HCT116 (cell line): Measurements from ENCODE around the gene CSH2. TPM values are rescaled to one million over a fixed set of nuclear protein-coding genes. Genes with fewer than 3 reads are reported as not detected.
A peak's percentile ranks its signal among the peaks of the same experiment; 100 is the strongest.
"Not testable (repeated sequence)": the region's sequence is repeated elsewhere in the genome, so short reads cannot be mapped to it uniquely, and the experiment has no call there.

Experiments
- ATAC-seq: fragments of 200-7000 bp; cut with Tn5 transposase; 2 replicates; pipeline ENCODE4 v1.9.1; 2020; ENCODE audit warnings: mild to moderate bottlenecking, moderate library complexity
- BruUV-seq: library from RNA; stranded (reverse); fragments of 400-500 nt; replicated peaks from 2 replicates; lab custom pipeline; 2021; lab: Mats Ljungman, UMichigan
- CTCF ChIA-PET: fragments of 300-600 bp; sonication (Branson Sonifier 250); formaldehyde crosslinking; loops from one replicate; lab custom pipeline; 2021; ENCODE audit warnings: antibody characterized with exemption; lab: Charles Lee
- POLR2A ChIA-PET: fragments of 300-600, 350-600 bp; sonication (Branson Sonifier 250); formaldehyde crosslinking; loops from one replicate; lab custom pipeline; 2021; ENCODE audit warnings: antibody characterized with exemption; lab: Charles Lee
- RAD21 ChIA-PET, 2 experiments: fragments of 300-600 bp; sonication (Branson Sonifier 250); formaldehyde crosslinking; loops; one replicate each; lab custom pipeline; 2023; ENCODE audit warnings: low total read pairs in 2 of 2; ENCODE audit not compliant: uncharacterized antibody in 2 of 2, unreplicated experiment in 2 of 2, low non-redundant PET in 1 of 2; lab: Charles Lee
- DNase-seq: peaks from one replicate; pipeline ENCODE4 v3.0.0-alpha.2; 2010; ENCODE audit warnings: low read depth, low spot score
- H2AFZ ChIP-seq: fragments of 200-600 bp; shearing (Covaris generic), sonication (generic); 2 replicates; pipeline ENCODE4 v1.6.1; 2017; ENCODE audit warnings: low read depth, mixed run types, mixed read lengths, antibody characterized with exemption, low read length; ENCODE audit not compliant: poor library complexity, severe bottlenecking
- H3K27ac ChIP-seq: 2 replicates; pipeline ENCODE4 v1.5.1; 2012; ENCODE audit warnings: low read depth, low read length
- H3K27me3 ChIP-seq: fragments of 200-600 bp; sonication (generic); 2 replicates; pipeline ENCODE4 v1.6.1; 2016; ENCODE audit warnings: mixed run types, low read length, mixed read lengths; ENCODE audit not compliant: insufficient read depth
- H3K36me3 ChIP-seq, 2 experiments: fragments of 200-500 bp in 1 of 2; fragments of 200-600 bp in 1 of 2; sonication (Bioruptor generic) in 1 of 2; sonication (generic) in 1 of 2; 2 replicates each; pipeline versions ENCODE4 v1.5.1 to v1.6.1; 2014 to 2016; ENCODE audit warnings: low read length in 2 of 2, inconsistent platforms in 1 of 2, mixed read lengths in 1 of 2, mixed run types in 1 of 2; ENCODE audit not compliant: insufficient read depth in 2 of 2, control insufficient read depth in 1 of 2
- H3K4me1 ChIP-seq, 2 experiments: fragments of 200-600 bp in 1 of 2; sonication (generic) in 1 of 2; 2 replicates each; pipeline versions ENCODE4 v1.5.1 to v1.6.1; 2012 to 2017; ENCODE audit warnings: low read length in 2 of 2, inconsistent platforms in 1 of 2, mild to moderate bottlenecking in 1 of 2, mixed read lengths in 1 of 2, mixed run types in 1 of 2, moderate library complexity in 1 of 2; ENCODE audit not compliant: insufficient read depth in 2 of 2, control insufficient read depth in 1 of 2
- H3K4me2 ChIP-seq: fragments of 200-600 bp; sonication (generic); 2 replicates; pipeline ENCODE4 v1.6.1; 2017; ENCODE audit warnings: mixed run types, low read length, mixed read lengths
- H3K4me3 ChIP-seq, 2 experiments: fragments of 200-600 bp in 1 of 2; sonication (generic) in 1 of 2; replicated peaks in 1 of 2; 2 replicates each; pipeline ENCODE4 v1.5.1; 2011 to 2016; ENCODE audit warnings: low read length in 2 of 2, control low read depth in 1 of 2, low read depth in 1 of 2, mild to moderate bottlenecking in 1 of 2, mixed read lengths in 1 of 2, mixed run types in 1 of 2
- H3K79me2 ChIP-seq: fragments of 200-600 bp; sonication (generic); 2 replicates; pipeline ENCODE4 v1.6.1; 2017; ENCODE audit warnings: mild to moderate bottlenecking, mixed run types, low read length, moderate library complexity, mixed read lengths; ENCODE audit not compliant: insufficient read depth
- H3K9ac ChIP-seq: fragments of 200-600 bp; sonication (generic); 2 replicates; pipeline ENCODE4 v1.6.1; 2016; ENCODE audit warnings: low read length, mixed read lengths
- H3K9me2 ChIP-seq: fragments of 200-600 bp; sonication (generic), shearing (Covaris generic); 2 replicates; pipeline ENCODE4 v1.6.1; 2017; ENCODE audit warnings: mixed run types, mild to moderate bottlenecking, moderate library complexity; ENCODE audit not compliant: insufficient read depth
- H3K9me3 ChIP-seq, 2 experiments: fragments of 200-500 bp in 1 of 2; fragments of 200-600 bp in 1 of 2; sonication (Bioruptor generic) in 1 of 2; sonication (generic) in 1 of 2; 2 replicates each; pipeline ENCODE4 v1.6.1; 2014 to 2017; ENCODE audit warnings: low read length in 2 of 2, mixed read lengths in 2 of 2, inconsistent platforms in 1 of 2, low read depth in 1 of 2, mild to moderate bottlenecking in 1 of 2, mixed run types in 1 of 2, moderate library complexity in 1 of 2; ENCODE audit not compliant: control insufficient read depth in 1 of 2, insufficient read depth in 1 of 2
- H4K20me1 ChIP-seq: fragments of 200-600 bp; sonication (generic), shearing (Covaris generic); 2 replicates; pipeline ENCODE4 v1.6.1; 2017; ENCODE audit warnings: mixed run types, mild to moderate bottlenecking, moderate library complexity; ENCODE audit not compliant: insufficient read depth
- intact Hi-C: fragments of 100-400 bp; cut with micrococcal nuclease; formaldehyde crosslinking; loops from 2 replicates; pipeline ENCODE4 v1.10.0; 2022
- total RNA-seq: library from RNA; stranded (reverse); gene quantifications from one replicate; pipeline ENCODE4 v1.2.1, GENCODE V29; 2021; ENCODE audit not compliant: unreplicated experiment

Gene CSH2
- total RNA-seq, 1 experiment from 2014 or later: not detected

DNA sequence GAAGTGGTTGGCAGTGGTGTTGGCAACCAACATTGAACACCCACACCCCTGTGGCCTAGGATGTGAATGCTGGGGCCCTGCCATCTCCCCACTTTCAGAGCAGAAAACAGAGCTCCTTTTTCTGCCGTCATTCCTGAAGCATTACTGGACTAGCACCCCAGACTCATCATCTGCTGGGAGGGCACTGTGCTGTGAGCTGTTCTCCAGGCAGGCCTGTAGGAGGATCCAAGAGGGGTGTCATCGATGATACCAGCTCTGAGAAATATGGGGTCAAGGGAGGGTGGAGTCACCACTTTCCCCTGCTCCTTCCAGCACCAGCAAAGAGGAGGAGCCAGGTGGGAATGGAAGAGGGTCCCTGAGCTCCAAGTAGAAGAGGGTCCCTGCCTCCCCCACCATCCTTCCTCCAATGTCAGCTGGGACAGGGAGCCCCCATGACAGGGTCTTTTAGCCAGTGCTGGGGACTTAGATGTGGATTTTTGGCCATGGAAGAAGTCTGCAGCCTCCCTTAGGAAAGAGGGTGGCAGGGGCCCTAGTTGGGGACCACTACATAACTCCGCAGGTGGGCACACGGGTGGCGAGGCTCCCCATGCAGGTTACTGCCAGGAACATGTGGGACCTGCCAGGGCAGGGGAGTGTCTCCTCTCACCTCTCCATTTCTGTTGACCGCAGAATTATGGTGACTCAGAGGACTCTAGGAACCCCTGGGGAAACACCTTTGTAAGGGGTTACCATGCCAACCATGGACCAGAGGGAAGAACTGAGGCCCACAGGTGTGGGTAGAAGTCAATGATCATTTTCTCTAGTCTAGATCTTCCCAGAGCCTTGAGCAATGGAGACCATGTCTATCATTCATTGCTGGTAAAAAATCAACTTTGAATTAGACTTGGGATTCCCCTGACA lies 25.7 kb upstream of the CSH2 start:
- intact Hi-C loops, H3K4me3 ChIP-seq, H3K9ac ChIP-seq, RAD21 ChIA-PET, H3K4me1 ChIP-seq, H4K20me1 ChIP-seq, H3K27me3 ChIP-seq, BruUV-seq, H3K79me2 ChIP-seq, POLR2A ChIA-PET, H3K36me3 ChIP-seq, DNase-seq, H2AFZ ChIP-seq, H3K9me2 ChIP-seq, H3K4me2 ChIP-seq, H3K9me3 ChIP-seq, ATAC-seq, H3K27ac ChIP-seq, CTCF ChIA-PET: not testable (repeated sequence)

DNA sequence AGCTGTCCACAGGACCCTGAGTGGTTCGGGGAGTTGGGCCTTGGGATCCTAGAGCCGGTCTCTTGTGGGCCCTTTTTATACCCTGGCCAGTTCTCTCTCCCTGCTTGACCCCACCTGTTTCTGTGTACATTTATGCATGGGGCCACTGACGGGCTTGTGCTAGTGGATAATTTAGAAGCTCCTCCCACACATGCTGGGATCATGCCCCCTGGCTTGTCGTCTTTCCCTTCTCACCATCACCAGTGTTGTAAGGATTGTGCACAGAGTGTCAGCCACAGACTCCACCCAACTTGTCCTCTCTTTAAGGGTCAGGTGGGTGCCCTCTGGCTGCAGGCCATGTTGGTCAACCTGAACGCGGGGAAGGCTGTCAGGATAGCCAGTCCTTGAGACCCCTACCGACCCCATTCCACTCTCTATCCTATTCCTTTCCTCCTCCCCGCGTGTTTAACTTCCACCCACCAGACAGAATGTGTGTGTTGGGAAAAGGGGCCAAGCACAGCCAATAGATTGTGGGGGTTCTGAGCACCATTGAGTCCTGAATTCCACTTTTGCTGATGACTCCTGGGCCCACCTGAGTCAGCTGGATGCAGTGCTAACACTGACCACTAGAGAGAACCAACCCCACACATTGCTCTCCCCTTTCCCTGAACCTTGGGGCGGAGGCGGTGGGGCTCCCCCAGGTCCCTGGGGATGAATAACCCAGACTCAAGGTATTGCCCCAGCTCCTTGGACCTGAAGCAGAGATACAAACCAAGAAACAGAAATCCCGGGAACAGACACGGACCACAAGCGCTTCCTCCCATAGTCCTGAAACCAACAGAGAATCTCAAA lies 23.3 kb upstream of the CSH2 start, which contains the start of gene CSH1:
Gene CSH1, minus strand, starts transcription at position 51 of the 831 bp plus-strand sequence. CDS start 63 bp downstream, outside the sequence.
- H3K36me3 ChIP-seq, BruUV-seq, H3K4me1 ChIP-seq, H3K9ac ChIP-seq, H3K4me2 ChIP-seq, RAD21 ChIA-PET, POLR2A ChIA-PET, H3K9me2 ChIP-seq, H3K4me3 ChIP-seq, H3K27me3 ChIP-seq, H4K20me1 ChIP-seq, H2AFZ ChIP-seq, H3K27ac ChIP-seq, DNase-seq, H3K9me3 ChIP-seq, H3K79me2 ChIP-seq, intact Hi-C loops: not testable (repeated sequence)
- ATAC-seq: peak; percentile 80
- CTCF ChIA-PET: interaction anchor here (1.2 kb wide), 1 partner anchor 22 kb away, joined by 3 read pairs; the partner anchor contains the start of gene GH1

DNA sequence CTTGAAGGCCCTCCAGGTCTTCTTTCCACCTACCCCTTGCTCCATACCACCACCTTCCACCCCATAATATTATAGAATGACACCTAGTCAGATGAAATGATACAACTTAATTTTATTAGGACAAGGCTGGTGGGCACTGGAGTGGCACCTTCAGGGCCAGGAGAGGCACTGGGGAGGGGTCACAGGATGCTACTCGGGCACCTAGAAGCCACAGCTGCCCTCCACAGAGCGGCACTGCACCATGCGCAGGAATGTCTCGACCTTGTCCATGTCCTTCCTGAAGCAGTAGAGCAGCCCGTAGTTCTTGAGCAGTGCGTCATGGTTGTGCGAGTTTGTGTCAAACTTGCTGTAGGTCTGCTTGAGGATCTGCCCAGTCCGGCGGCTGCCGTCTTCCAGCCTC lies 21.3 kb upstream of the CSH2 start:
- POLR2A ChIA-PET, H3K27me3 ChIP-seq, H3K9ac ChIP-seq, H3K4me2 ChIP-seq, H3K79me2 ChIP-seq, ATAC-seq, H3K27ac ChIP-seq, H3K9me2 ChIP-seq, H3K9me3 ChIP-seq, H3K4me1 ChIP-seq, DNase-seq, H2AFZ ChIP-seq, intact Hi-C loops, CTCF ChIA-PET, H3K36me3 ChIP-seq, RAD21 ChIA-PET, H4K20me1 ChIP-seq, H3K4me3 ChIP-seq, BruUV-seq: not testable (repeated sequence)

GRCh38 chr17:63894021-63894420 lies 20.5 kb upstream of the CSH2 start:
- not testable (repeated sequence) for H3K4me3 ChIP-seq

More at GRCh38 chr17:63894021-63894420, 20.5 kb upstream of the CSH2 start:
- H3K4me2 ChIP-seq, DNase-seq, intact Hi-C loops, H2AFZ ChIP-seq, H3K36me3 ChIP-seq, H3K27ac ChIP-seq, H3K4me1 ChIP-seq, BruUV-seq, RAD21 ChIA-PET, H3K27me3 ChIP-seq, H3K9me3 ChIP-seq, POLR2A ChIA-PET, H3K9me2 ChIP-seq, H3K9ac ChIP-seq, H4K20me1 ChIP-seq, H3K79me2 ChIP-seq, ATAC-seq: not testable (repeated sequence)
- CTCF ChIA-PET: interaction anchor here (1.2 to 1.5 kb wide), 3 partner anchors 10 to 28 kb away, joined by 4 to 5 read pairs (median 4); no protein-coding TSS in a partner anchor
